Stimulated activated CD8-positive, alpha-beta memory T cell treated with anti-CD3 and anti-CD28 coated beads, Interleukin-4, amount 100 ng/mL, for 24 hours (primary cell): ENCODE results near the gene DNM3.
"Not testable (repeated sequence)": the region's sequence is repeated elsewhere in the genome, so short reads cannot be mapped to it uniquely, and the experiment has no call there.

Experiments used
- DNase-seq: peaks from one replicate; pipeline ENCODE4 v3.0.0-alpha.2; 2020; ENCODE audit warnings: low read depth

Gene DNM3

GRCh38 chr1:172421974-172422604 lies 580.8 kb downstream of the DNM3 start:
- no peak for DNase-seq

- no peak for DNase-seq
These were observed 582.0 kb downstream of the DNM3 start for GRCh38 chr1:172423336-172423735.

GRCh38 chr1:172425339-172425738 lies 584.0 kb downstream of the DNM3 start:
- DNase-seq = no peak

GRCh38 chr1:172427191-172427590 lies 585.9 kb downstream of the DNM3 start:
- no peak for DNase-seq

GRCh38 chr1:172429331-172430127 lies 588.2 kb downstream of the DNM3 start:
- DNase-seq = no peak

GRCh38 chr1:172430128-172430454 lies 588.8 kb downstream of the DNM3 start:
- no peak for DNase-seq

- DNase-seq = no peak
These were observed 589.9 kb downstream of the DNM3 start for GRCh38 chr1:172431204-172431603.

GRCh38 chr1:172431721-172432192 lies 590.5 kb downstream of the DNM3 start:
- no peak for DNase-seq

- DNase-seq = not testable (repeated sequence)
These were observed 595.9 kb downstream of the DNM3 start for GRCh38 chr1:172437183-172437582.

GRCh38 chr1:172442404-172442803 lies 601.1 kb downstream of the DNM3 start:
- no peak for DNase-seq

- DNase-seq = no peak
These were observed 601.7 kb downstream of the DNM3 start for GRCh38 chr1:172442843-172443565.

GRCh38 chr1:172443666-172444453 lies 602.6 kb downstream of the DNM3 start, which contains the start of gene PIGC:
Gene PIGC (minus strand): TSS chr1:172444069. CDS start chr1:172442622, 1,447 bp downstream.
- DNase-seq = peak; percentile 88

GRCh38 chr1:172446547-172446946 lies 605.2 kb downstream of the DNM3 start:
- no peak for DNase-seq

- no peak for DNase-seq
These were observed 606.3 kb downstream of the DNM3 start for GRCh38 chr1:172447641-172448040.

- no peak for DNase-seq
These were observed 607.8 kb downstream of the DNM3 start for GRCh38 chr1:172448995-172449584.

- DNase-seq = peak; percentile 4
These were observed 608.6 kb downstream of the DNM3 start for GRCh38 chr1:172449585-172450523.

GRCh38 chr1:172450524-172450885 lies 609.2 kb downstream of the DNM3 start:
- no peak for DNase-seq

GRCh38 chr1:172451002-172451443 lies 609.7 kb downstream of the DNM3 start:
- DNase-seq = no peak

- DNase-seq = no peak
These were observed 611.3 kb downstream of the DNM3 start for GRCh38 chr1:172452536-172453152.

- DNase-seq = no peak
These were observed 611.9 kb downstream of the DNM3 start for GRCh38 chr1:172453153-172453545.
